ENCODE data around the gene FAM174A.

FAM174A gene

DNA sequence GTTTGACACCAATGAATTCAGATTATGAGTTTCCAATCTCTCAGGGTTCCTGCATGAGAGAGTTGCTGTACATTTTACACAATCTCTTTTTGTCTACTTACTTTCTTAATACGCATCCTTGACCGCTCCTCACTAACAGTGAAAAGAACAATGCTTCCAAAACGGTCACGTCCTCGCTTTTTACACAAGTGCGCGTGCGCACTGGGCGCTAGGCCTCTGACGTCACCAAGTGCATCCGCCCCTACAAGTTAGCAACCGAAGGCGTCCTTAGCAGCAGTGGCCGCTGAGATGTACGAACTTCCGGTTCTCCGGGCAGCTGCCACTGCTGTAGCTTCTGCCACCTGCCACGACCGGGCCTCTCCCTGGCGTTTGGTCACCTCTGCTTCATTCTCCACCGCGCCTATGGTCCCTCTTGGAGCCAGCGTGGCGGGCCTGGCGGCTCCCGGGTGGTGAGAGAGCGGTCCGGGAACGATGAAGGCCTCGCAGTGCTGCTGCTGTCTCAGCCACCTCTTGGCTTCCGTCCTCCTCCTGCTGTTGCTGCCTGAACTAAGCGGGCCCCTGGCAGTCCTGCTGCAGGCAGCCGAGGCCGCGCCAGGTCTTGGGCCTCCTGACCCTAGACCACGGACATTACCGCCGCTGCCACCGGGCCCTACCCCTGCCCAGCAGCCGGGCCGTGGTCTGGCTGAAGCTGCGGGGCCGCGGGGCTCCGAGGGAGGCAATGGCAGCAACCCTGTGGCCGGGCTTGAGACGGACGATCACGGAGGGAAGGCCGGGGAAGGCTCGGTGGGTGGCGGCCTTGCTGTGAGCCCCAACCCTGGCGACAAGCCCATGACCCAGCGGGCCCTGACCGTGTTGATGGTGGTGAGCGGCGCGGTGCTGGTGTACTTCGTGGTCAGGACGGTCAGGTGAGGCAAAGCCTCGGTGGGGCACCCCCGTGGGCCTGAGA lies at the start of gene FAM174A:
Gene FAM174A, plus strand, starts transcription at position 315 of the 946 bp plus-strand sequence. Its CDS starts 157 bp downstream, at position 472.
- peak; percentile 98 for DNase-seq

DNA sequence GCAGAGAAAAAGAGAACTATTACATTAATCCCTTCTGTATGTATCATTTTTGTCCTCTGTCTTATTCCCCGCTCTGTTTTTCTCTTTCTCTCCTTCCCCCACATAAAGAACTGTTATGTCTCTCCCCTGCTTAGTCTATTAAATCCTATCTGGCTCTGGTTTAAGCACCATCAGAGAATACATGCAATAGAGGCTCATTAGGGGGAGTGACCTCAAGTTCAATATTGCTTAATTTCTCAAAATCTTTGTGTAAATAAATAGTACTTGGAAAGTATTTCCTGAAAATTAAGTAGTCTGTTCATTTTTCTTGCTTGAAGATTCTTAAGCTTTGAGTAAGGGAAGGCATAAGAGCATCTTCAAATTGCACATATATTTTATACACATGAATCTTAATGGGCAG lies 41.2 kb upstream of the FAM174A start:
- DNase-seq, result no peak

DNA sequence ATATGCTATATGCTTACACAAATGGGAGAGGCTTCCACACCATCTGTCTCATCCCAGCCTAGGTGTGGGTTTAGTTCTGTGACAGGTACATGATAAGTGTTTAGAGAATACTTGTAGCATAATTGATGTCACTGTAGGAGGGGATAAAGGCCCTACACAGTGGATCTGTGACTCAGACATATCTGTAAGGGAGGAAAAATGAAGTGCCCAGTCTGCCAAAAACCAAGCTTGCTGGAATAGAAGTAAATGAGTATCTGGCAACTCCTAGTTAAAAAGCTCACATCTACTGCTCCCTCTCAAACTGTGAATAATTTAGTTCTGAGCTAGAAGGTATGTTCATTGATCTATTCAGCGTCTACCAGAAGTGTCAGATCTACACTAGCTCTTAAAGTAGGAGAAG lies 38.9 kb upstream of the FAM174A start:
- DNase-seq, result peak; percentile 87

DNA sequence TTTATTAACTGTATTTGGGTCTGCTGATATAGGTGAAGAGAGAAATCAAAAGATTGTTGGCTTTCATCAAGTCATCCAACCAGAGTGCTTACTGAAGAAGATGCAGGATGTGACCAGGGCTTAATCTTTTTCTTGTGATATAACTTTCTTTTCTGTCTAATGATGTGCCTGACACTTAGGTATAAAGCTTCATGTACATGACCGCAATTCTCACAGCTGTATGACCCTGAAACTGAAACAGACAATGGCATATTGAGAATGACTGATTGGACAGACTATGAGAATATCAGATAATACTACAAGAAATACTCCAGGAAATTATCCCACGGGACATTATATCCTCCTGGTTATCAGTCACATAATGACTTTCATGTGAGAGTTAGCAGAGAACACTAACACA lies 32.5 kb upstream of the FAM174A start:
- no peak for DNase-seq

DNA sequence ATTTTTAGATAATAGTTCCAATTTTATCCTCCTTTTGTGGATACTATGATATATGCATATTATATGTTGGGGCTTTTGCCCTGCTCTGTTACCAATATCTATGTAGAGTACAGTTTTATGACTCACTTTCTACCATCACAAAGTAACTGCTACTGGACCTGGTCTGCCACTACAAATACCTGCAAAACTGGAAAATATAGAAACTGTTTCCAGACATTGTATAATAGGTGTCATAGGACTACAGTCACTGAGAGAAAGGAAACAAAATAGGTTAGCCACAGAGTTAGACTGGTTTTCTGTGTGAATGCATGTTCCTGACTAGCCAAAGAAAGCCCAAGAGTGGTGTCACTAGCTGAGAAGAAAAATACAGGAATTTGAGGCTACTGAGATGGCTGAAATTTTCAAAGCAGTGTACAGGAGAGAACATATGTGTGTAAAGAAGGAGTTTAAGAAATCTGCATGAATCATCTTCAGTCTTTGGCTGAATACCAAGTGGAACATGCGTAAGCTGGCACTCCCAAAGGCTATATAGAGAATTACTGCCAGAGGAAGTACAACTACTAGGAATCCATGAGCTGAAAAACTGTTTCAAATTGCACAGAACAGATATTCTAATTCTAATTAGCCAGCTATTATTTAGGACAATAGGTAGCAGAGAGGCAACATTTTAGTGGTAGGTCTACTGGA lies 29.0 kb upstream of the FAM174A start:
- DNase-seq, result no peak

DNA sequence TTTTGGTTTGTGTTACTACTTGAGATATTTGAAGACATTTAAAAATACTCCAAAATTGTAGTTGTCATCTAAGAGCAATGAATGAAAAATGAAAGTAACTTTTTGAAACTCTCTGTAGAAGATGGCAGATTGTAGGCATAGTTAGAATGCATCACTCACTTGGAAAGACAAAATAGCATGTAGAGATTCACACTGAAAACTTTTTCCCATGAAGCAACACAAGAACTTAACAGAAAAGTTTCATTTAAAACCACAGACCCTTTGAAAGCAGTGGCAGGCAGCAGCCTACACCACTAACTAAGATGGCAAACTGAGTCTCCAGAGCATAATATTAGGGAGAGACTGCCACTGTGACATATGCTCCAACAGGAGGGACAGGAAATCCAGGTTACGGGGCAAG lies 18.9 kb upstream of the FAM174A start:
- DNase-seq, result no peak

DNA sequence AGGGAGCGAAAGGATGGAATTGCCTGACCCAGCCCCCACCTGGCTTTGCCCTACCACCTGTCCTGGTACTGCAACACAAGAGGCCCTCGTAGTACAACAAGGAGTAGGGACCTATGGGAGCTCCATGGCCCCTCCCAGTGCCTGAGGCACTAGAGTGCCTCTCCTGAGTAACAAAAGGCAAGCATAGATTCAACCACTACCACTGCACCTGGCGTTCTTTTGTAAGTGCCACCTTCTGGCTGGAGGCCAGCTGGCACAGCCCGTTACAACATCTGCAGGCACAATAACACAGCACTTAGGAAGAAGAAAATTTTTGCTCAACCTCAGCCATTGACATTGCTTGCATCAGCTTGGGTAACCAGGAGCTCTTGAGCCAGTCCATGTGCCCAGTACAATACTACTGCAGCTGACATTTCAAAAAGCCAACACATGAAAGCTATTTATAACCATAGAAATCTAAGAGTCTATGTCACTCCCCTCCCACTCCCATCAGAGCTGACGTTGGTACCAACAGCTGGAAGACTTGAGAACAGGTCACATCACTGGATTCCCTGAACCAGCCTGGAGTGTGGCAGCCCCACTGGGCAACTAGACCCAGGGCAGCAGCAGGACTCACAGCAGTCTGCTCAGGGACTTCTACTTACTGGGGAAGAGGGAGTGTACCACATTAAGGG lies 17.7 kb upstream of the FAM174A start:
- DNase-seq, result peak; percentile 99

DNA sequence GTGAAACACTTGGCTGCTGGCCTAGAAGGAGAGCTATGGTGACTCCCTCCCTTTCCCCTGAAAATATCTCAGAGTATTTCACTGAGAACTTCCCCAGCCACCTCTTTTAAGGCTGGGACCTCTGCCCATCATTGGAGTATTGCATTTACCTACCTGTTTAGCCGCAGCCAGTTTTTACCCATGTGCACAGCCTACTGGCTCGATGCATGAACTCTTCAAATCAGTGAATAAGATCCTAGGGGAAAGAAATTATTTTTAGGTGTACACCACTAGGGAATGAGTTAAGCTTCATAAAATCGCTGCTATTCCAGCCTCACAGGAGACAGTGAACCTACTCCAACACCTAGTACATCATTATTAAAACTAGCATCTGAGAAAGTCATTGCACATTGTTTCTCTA lies 16.8 kb upstream of the FAM174A start:
- DNase-seq, result peak; percentile 75

DNA sequence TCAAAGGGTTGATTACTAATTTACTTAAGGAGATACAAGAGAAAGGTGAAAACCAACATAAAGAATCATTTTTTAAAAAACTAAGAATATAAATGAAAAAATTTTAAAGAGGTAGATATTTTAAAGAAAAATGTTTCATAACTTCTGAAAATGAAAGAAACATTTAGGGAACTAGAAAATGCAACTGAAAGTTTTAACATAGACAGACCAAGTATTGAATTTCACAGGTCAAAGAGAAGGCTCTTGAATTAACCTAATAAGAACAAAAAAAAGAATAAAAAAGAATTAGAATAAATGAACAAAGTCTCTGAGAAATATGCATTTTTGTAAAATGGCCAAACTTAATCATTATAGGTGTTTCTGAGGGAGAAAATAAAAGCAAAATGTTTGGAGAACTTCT lies 16.1 kb upstream of the FAM174A start:
- no peak for DNase-seq

DNA sequence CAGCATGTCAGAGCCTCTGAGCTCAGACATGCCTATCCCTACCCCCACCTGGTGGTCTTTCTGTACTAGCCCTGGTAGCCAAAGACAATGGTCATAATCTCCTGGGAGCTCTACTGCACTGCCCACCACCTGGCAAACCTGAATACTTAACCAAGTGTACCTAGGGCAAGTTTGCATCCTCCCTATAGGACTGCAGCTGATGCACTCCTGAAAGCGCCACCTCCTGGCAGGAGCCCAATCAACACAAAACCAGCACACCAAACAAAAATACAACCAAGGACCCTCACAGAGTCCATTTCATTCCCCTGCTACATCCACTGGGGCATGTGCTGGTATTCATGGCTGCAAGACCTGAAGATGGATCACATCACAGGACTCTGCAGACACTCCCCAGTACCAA lies 14.8 kb upstream of the FAM174A start:
- peak; percentile 28 for DNase-seq

DNA sequence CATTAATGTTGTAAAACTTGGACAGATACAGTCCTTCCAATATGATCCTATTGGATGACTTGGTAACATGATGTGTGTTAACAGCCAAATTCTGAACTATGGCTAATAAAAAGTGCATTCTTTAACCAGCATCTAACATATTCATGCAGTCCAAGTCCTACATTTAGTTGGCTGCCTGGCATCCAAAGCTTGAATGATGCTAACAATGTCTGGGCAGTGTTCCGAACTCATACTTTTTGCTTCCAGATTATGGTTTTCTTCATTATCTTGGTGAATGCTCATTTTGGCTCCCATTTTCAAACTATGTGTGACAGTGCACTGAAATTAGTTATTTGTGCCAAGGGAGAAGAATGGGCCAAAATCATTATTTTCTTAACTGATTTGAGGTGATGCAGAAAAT lies 2.8 kb downstream of the FAM174A start:
- DNase-seq, result no peak

DNA sequence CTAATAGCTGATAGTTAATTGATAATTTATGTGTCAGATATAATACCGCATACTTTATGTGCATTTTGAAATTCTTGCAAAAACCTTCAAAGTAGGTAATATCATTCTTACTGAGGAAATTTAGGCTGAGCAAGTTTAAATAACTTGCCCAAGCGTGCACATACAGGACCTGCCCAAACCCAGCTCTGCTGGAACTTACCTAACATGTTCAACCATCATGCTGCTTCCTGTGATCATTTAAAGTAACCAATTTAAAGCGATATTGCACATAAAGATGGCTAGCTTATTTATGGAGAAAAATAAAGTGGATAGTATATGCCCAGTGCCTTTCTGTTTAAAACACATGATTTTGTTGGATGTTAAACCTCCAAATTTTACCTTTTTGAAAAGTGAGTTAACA lies 4.3 kb downstream of the FAM174A start:
- DNase-seq, result no peak

DNA sequence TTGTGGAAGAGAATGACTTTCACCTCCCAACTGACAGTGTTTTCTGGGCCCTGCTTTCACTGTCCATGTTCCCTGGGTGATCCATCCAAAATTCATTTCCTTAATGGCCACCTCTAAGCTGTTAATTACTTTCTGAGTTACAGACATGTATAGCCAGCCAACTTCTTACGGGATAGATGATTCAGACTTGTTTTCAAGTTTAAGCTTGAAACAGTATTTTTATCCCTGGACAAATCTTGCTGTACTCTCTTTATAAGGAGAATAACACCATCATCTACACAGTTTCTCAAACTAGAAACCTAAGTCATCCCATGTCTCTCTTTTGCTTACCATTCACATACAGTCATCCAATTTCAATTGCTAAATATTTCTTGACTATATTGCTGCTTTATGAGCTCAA lies 6.9 kb downstream of the FAM174A start:
- no peak for DNase-seq

DNA sequence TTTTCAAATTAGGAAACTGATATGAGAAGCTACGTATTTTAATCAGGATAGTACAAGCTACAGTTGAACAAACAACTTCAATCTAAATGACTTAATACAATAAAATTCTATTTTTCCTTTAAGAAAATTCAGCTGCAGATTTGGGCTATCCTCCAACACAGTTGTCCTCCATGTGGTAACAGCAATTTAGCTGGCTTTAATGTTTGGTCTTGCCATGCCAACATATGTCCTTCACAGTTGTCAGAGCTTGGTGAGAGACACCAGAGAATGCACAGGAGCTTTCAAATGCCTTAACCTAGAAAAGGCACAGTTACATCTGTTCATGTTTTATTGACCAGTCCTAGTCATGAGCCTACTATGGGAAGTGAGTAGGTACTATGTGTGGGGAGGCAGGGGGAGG lies 10.8 kb downstream of the FAM174A start:
- no peak for DNase-seq

DNA sequence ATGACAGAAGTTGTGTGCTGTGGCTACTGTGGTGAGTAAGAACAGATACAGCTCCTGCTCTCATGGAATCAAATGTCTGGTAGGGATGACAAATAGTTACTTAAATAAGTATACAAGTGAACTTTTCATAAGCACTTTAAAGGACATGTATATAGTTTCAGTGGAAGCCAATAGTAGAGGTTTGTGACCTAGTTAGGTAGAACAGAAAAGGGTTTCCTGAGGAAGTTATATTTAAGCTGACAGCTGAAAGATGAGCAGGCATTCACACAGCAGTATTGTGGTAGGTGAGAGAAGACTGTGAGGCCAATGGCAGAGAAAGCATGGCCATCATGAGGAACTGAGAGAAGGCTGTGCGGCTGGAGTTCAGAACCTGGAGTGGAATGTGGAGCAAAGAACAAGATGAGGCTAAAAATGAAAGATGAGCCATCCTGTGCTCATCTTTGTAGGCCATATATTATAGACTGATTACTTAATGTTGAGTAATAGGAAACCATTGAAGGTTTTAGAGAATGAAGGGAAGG lies 15.4 kb downstream of the FAM174A start:
- no peak for DNase-seq

DNA sequence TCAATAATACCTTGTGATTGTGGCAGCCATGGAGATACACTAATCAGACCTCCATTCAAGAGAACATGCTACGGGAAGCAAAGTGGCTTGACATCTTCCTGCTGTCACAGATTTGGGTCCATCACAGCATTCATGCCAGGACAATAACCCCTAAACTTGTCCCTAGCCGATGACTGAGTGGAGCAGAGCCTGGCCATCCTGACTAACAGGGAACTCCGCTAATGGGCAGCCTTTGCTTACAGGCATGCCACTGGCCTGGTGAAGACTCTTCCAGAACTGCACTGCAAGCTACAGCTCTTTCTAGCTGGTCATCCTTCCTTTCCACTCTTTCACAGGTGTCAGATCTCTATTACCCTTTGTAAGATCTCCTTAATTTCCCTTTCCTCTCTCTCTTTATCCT lies 16.0 kb downstream of the FAM174A start:
- DNase-seq, result no peak

DNA sequence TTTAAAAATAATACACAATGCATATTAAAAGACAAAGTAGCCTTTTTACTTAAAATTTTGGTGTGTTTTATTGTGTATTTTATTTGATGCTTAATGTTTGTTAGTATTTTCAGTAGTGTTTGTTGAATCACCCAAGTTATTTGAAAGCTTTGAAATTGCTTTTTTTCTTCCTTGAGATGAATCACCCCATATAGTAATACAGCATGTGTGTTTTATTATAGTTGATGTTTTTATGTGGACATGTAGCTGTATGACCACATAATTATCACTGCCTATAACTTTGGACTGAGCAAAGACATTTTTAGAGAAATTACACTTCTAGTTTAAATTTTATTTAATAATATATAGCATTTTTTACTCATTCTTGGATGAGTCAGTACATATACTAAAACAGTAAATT lies 18.0 kb downstream of the FAM174A start:
- DNase-seq, result no peak

DNA sequence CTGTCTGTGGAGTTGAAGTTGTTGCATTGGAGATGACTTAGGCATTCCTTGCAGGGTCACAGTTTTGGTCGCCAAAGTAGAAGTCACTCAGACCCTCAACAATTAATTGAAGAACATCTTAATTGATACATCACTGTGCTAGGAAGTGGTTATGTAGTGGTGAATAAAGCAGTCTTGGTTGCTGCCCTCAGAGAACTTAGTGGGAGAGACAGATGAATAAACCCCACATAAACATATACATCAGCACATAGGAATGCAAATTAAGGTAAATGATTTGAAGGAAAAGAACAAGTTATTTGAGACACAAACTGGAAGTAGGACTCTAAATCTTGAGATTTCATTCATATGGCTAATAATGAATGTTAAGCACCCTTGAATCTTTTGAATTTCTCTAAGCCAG lies 25.7 kb downstream of the FAM174A start:
- DNase-seq, result no peak

DNA sequence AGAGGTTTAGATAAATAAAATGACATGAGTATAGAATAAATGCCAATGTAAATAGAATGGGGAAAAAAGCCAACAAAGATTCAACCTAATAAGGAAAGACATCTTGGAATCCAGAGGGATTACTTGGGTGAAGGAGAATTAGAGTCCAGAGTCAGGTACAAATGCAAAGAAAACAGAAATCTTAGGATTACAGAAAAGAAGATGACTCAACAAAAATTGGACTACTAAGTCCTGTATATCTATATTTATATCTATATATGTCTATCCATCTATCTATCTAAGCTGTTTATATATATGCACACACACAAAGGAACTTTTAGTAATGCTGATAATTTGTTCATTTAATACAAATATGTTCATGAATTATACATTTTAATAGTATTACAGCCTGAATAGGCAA lies 27.6 kb downstream of the FAM174A start:
- DNase-seq, result no peak

DNA sequence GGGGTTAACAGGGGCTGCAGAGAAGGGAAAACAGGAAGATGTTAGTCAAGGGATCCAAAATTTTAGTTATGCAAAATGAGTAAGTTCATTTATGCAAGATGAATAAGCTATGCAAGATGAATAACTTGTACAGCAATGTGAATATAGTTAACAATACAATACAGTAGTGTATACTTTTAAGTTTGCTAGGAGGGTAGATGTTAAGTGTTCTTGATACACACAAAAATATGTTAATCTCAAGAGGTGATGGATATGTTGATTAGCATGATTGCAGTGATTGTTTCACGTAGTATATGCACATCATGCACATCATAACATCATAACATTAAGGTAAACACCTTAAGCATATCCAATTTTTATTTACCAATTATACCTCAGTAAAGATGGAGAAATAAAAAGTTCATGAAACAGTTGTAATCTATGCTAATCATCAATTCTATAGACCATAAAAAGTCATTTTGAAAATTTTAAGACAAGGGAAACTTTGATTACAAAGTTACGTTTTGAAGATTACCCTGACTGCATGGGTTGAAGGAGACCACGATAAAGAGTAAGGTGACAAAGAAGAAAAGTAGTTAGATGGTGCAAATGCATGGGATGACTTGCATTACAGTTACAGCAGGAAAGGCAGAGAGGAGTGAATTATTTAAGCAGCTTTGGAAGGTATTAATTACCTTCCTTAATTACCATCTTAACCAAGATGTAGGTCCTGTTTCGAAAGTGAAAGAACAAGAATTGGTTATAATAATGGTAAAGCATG lies 31.4 kb downstream of the FAM174A start:
- DNase-seq, result no peak

DNA sequence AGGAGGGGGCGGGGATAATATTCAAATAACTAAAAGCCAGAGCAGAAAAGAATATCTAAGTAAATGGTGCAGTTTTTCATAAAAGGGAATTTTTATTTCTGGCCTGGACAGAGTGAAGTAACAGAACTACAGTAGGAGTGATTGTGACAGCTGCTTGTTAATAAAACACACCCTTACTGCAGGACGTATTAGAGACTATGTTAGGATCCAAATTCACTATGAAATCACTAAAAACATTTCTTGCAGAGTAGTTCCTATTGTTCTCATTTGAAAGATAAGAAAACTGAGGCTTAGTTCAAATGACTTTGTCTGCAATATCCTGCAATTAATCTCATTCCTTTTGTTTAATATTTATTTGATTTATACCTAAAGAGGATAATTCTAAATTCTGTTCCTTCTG lies 39.5 kb downstream of the FAM174A start:
- no peak for DNase-seq

DNA sequence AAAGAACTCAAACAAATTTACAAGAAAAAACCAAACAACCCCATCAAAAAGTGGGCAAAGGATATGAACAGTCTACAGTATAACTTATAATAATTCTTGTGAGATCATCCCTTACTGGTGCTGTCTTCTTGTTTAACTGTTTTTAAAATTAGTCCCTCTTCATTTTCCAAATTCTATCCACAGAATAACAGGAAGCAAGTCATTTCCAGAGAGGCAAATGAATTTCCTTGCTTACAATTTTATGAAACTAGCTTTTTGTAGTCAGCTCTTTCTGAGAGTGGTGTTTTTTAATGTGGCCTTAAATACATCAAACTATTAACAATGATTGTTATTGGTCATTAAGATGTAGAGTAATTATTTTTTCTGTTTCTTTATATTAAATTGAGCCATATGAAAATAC lies 40.6 kb downstream of the FAM174A start:
- no peak for DNase-seq

All from DMS53 (cell line).